Stimulated activated naive CD8-positive, alpha-beta T cell treated with anti-CD3 and anti-CD28 coated beads, Interleukin-15, Interleukin-2, amounts not matched to agents 100 ng/mL and 50 ng/mL, for 24 hours (primary cell): ENCODE measurements around the gene CDC42EP3.
A peak's percentile ranks its signal among the peaks of the same experiment; 100 is the strongest.

ENCODE experiments used
- H3K27ac Mint-ChIP-seq: one replicate; pipeline ENCODE4 v1.8.0; 2021; ENCODE audit warnings: mild to moderate bottlenecking, mixed read lengths
- H3K27me3 Mint-ChIP-seq: one replicate; pipeline ENCODE4 v1.8.0; 2021; ENCODE audit warnings: mixed read lengths
- H3K36me3 Mint-ChIP-seq: one replicate; pipeline ENCODE4 v1.8.0; 2021; ENCODE audit warnings: low read depth, mixed read lengths
- H3K4me1 Mint-ChIP-seq: one replicate; pipeline ENCODE4 v1.8.0; 2021; ENCODE audit warnings: low read depth, mixed read lengths
- H3K4me3 Mint-ChIP-seq: one replicate; pipeline ENCODE4 v1.8.0; 2021; ENCODE audit warnings: mild to moderate bottlenecking, mixed read lengths
- H3K9me3 Mint-ChIP-seq: one replicate; pipeline ENCODE4 v1.8.0; 2021; ENCODE audit warnings: mixed read lengths

CDC42EP3 gene

DNA sequence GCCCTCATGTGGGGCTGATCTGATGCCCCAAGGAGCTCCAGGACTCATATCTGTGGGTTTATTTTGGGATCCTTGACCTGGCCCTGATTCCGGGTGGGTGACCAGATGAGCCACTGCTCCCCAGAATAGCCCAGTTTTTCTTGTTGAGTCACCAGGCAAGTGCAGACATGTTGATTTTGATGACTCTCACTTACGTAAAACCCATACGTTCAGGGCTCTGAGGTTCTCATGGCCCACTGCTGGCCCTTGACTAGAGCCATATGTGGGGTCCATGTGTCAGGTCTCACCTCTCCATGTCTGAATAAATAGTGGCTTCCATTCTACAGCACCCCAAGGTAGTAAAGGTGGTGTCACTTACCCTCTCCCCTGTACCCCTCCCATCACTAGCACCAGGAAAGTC, 41.9 kb downstream of the CDC42EP3 start:
- Mint-ChIP-seq H3K4me1 (peaks cover 90% of the 10 kb centered on the region), H3K36me3 (peaks cover 3% of the 10 kb centered on the region), H3K27ac (peak overlapping the region; percentile 63), H3K4me3 (no peak overlapping the region), H3K27me3 (no peaks in the 10 kb centered on the region), H3K9me3 (no peaks in the 10 kb centered on the region)

DNA sequence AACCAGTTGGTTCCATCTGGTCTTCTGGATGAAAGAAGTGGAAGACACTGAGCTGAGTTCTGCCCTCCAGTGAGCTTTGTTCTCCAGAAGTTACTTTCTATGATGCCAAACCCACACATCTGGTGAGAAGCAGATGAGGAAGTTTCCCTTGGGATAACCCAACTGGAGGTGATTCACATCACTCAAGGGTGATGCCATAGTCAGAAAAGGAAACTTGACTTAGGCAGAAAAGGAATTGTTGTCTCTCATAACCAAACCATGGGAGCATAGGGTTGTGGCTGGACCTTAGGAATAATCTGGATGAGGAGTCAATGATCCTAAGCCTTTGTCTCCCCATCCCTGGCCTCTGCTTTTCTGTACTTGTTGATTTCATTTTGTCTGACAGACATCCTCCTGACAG, 43.7 kb downstream of the CDC42EP3 start:
- Mint-ChIP-seq H3K27me3 (no peaks in the 10 kb centered on the region), H3K9me3 (peaks cover 4% of the 10 kb centered on the region), H3K4me3 (no peak overlapping the region), H3K27ac (peak overlapping the region; percentile 76), H3K4me1 (peaks cover 90% of the 10 kb centered on the region), H3K36me3 (peaks cover 3% of the 10 kb centered on the region)

DNA sequence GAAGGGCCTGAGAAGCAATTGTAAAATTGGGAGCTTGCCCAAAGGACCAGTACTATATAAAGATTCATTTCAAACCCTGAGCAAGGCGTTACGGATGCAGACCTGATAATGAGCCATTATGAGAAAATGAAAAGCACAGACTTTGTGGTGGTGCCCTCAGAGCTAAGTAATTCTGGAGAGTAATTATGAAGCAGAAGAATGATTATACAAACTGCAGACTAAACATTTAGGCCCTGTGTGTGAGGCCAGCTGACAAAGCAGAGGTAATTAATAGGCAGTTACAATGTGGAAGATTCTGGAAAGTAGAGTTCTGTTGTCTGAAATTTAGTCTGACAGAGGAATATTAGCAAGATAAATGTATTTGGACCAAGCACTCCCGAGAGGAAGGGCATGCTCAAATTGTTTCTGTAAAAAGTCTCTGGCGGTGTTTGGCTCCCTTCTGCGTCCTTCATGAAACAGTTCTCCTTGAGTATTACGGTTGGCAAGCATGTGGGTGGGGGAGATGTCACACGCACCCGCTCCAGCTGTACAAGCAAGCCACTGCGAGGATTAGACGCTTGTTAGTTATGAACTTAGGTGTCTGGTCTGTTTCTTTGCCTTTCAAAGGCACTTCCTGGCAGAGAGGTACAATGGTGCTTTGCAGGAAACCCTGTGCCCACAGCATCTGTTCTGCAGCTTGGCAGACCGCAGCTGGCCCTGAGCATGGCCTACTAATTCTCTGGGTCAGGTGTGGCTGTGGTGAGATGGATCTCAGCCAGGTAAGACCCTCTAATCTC, 45.5 kb downstream of the CDC42EP3 start:
- Mint-ChIP-seq H3K4me3 (peak overlapping the region; percentile 65), H3K27me3 (no peaks in the 10 kb centered on the region), H3K36me3 (peaks cover 3% of the 10 kb centered on the region), H3K9me3 (peaks cover 4% of the 10 kb centered on the region), H3K4me1 (peaks cover 96% of the 10 kb centered on the region), H3K27ac (peak overlapping the region; percentile 87)

DNA sequence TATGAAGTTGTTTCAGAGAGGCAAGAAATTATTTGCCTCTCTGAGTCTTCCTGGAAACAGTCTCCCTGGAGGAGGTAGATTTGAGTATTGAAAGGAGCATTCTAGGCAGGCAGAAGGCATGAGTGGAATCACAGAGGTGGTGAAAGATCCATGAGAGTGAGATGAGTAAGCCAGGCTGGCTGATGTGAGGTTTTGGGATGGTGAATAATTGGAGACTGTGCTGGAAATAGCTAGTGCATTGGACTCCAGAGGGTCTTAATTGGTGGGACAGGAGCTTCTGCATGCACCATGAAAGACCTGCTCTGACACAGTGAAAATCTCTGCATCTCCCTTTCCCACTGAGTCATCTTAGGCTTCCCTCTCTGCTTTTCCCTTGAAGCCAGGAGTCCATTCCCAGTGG, 46.3 kb downstream of the CDC42EP3 start:
- H3K27me3 Mint-ChIP-seq: no peaks in the 10 kb centered on the region
- peak overlapping the region; percentile 66 for H3K4me3 Mint-ChIP-seq
- peak overlapping the region; percentile 87 for H3K27ac Mint-ChIP-seq
- H3K36me3 Mint-ChIP-seq: no peaks in the 10 kb centered on the region
- H3K4me1 Mint-ChIP-seq: peaks cover 96% of the 10 kb centered on the region
- peaks cover 4% of the 10 kb centered on the region for H3K9me3 Mint-ChIP-seq

- Mint-ChIP-seq H3K27me3 (no peaks in the 10 kb centered on the region), H3K4me3 (peak overlapping the region; percentile 66), H3K27ac (peak overlapping the region; percentile 87), H3K9me3 (peaks cover 4% of the 10 kb centered on the region), H3K4me1 (peaks cover 96% of the 10 kb centered on the region), H3K36me3 (no peaks in the 10 kb centered on the region)
Measured at GRCh38 chr2:37623971-37624900, 47.2 kb downstream of the CDC42EP3 start.

GRCh38 chr2:37623406-37623805, 48.0 kb downstream of the CDC42EP3 start:
- H3K9me3 Mint-ChIP-seq: peaks cover 4% of the 10 kb centered on the region
- no peaks in the 10 kb centered on the region for H3K27me3 Mint-ChIP-seq
- H3K4me3 Mint-ChIP-seq: peak overlapping the region; percentile 66
- peak overlapping the region; percentile 87 for H3K27ac Mint-ChIP-seq
- peaks cover 92% of the 10 kb centered on the region for H3K4me1 Mint-ChIP-seq
- no peaks in the 10 kb centered on the region for H3K36me3 Mint-ChIP-seq

DNA sequence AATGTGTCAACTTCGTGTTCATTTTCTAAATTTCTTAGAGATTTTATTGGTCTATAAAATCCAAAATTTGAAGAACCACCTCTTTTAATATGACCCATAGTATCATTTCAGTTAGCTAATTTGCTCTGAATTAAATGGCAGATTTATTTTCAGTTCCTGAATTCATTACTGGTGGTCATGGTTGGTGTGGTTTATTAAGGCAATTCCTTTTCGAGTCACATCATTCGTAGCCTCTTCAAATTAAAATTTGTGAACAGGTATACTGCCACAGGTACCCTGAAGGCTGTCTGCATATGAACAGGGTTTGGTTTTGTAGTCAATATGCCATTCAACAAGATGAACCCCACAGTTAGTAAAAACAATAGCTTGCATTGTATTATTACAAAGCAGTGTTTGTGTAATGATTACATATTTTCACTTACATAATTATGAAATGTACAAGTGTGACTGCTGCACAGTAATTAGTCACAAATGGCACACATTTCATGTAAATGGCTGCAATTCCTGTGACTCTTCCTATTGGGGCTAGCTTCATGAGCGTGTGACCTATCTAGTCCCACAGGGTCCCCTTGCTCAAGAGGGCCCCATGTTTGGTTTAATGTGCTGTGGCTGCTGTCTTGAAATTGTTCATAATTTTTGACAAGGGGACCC, 48.9 kb downstream of the CDC42EP3 start:
- Mint-ChIP-seq H3K27me3 (no peaks in the 10 kb centered on the region), H3K36me3 (no peaks in the 10 kb centered on the region), H3K9me3 (peaks cover 4% of the 10 kb centered on the region), H3K4me1 (peaks cover 89% of the 10 kb centered on the region), H3K27ac (no peak overlapping the region), H3K4me3 (no peak overlapping the region)

GRCh38 chr2:37621199-37621598, 50.2 kb downstream of the CDC42EP3 start:
- Mint-ChIP-seq H3K4me1 (peaks cover 90% of the 10 kb centered on the region), H3K4me3 (no peak overlapping the region), H3K27ac (no peak overlapping the region), H3K36me3 (no peaks in the 10 kb centered on the region), H3K9me3 (peaks cover 4% of the 10 kb centered on the region), H3K27me3 (no peaks in the 10 kb centered on the region)

- peaks cover 90% of the 10 kb centered on the region for H3K4me1 Mint-ChIP-seq
- H3K27ac Mint-ChIP-seq: peak overlapping the region; percentile 66
- H3K9me3 Mint-ChIP-seq: peaks cover 4% of the 10 kb centered on the region
- H3K4me3 Mint-ChIP-seq: no peak overlapping the region
- H3K27me3 Mint-ChIP-seq: no peaks in the 10 kb centered on the region
- no peaks in the 10 kb centered on the region for H3K36me3 Mint-ChIP-seq
Measured at GRCh38 chr2:37619959-37620300, 51.5 kb downstream of the CDC42EP3 start.

DNA sequence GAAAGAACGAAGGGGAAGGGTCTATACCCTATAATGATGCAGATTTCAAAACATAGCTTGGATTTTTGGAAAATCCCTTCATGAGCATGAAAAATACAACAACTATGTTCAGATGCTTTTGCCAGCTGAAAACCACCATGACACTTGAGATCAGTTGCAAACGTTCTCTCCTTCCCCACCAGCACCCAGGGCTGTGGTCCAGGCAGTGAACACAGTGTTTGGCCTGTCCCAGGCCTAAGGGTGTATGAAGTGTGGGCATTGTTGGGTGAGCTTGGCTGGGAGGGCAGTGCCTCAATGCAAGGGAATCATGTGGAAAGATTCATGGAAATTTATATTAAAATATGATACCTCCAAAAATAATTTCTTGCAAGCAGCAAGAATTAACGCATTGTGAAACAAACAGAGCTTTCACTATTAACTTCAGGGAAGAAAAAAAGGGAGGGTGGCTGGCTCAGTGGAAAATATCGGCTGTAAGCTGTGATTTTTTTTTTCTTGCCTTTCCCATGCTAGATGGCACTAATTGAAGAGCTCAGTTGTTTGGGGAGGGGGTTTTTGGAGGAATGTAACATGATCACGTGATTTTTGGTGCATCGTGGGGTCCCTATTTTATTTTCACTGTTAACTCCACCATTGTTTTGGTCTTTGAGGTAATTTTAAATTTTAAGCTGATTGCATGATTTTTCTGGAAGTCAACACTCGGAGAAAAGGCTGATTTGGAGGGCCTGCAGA, 52.0 kb downstream of the CDC42EP3 start:
- H3K9me3 Mint-ChIP-seq: peaks cover 4% of the 10 kb centered on the region
- H3K4me1 Mint-ChIP-seq: peaks cover 90% of the 10 kb centered on the region
- no peaks in the 10 kb centered on the region for H3K36me3 Mint-ChIP-seq
- no peak overlapping the region for H3K4me3 Mint-ChIP-seq
- H3K27me3 Mint-ChIP-seq: no peaks in the 10 kb centered on the region
- peak overlapping the region; percentile 66 for H3K27ac Mint-ChIP-seq

GRCh38 chr2:37618326-37618725, 53.1 kb downstream of the CDC42EP3 start:
- Mint-ChIP-seq H3K4me1 (peaks cover 89% of the 10 kb centered on the region), H3K9me3 (no peaks in the 10 kb centered on the region), H3K27me3 (no peaks in the 10 kb centered on the region), H3K27ac (no peak overlapping the region), H3K4me3 (no peak overlapping the region), H3K36me3 (no peaks in the 10 kb centered on the region)

DNA sequence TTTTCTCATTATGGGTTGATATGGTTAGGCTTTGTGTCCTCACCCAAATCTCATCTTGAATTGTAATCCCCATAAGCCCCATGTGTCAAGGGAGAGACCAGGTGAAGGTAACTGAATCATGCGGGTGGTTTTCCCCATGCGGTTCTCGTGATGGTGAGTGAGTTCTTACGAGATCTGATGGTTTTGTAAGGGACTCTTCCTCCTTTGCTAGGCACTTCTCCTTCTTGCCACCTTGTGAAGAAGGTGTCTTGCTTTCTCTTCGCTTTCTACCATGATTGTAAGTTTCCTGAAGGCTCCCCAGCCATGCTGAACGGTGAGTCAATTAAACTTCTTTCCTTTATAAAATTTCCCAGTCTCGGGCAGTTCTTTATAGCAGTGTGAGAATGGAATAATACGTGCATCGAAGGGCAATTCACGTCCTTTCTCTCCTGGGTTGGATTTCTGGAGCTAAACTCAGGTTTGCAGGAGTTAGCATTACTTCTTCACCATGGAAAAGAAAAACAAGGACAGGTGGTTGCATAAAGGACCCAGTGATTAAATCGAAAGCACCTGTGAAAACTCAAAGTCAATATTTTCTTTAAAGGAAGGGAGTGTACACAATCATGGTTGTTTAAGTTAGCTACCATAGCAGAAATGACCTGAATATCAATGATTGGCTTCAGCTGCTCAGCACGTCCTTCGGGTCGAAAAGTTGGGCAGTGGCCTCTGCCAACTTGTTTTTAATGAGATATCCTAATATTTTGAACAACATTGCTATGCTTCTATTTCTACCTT, 54.1 kb downstream of the CDC42EP3 start:
- H3K27ac Mint-ChIP-seq: peak overlapping the region; percentile 32
- H3K9me3 Mint-ChIP-seq: no peaks in the 10 kb centered on the region
- H3K4me1 Mint-ChIP-seq: peaks cover 79% of the 10 kb centered on the region
- no peak overlapping the region for H3K4me3 Mint-ChIP-seq
- no peaks in the 10 kb centered on the region for H3K27me3 Mint-ChIP-seq
- H3K36me3 Mint-ChIP-seq: no peaks in the 10 kb centered on the region

- Mint-ChIP-seq H3K4me3 (peak overlapping the region; percentile 10), H3K27me3 (no peaks in the 10 kb centered on the region), H3K36me3 (no peaks in the 10 kb centered on the region), H3K4me1 (peaks cover 73% of the 10 kb centered on the region), H3K27ac (peak overlapping the region; percentile 72), H3K9me3 (no peaks in the 10 kb centered on the region)
Measured at GRCh38 chr2:37616677-37617005, 54.8 kb downstream of the CDC42EP3 start.
